NB4 (cell line): ENCODE data around the gene BLOC1S1.

Experiments
- MYC ChIP-seq: IDR thresholded peaks from 2 replicates; pipeline ENCODE4 v1.6.1; 2011; ENCODE audit warnings: low read depth, low read length
- POLR2A ChIP-seq: IDR thresholded peaks from 2 replicates; pipeline ENCODE4 v1.6.1; 2011; ENCODE audit warnings: mild to moderate bottlenecking; ENCODE audit not compliant: insufficient read length; ENCODE audit errors: extremely low read depth
- TF ChIP-seq, protein P1 (sequence below): IDR thresholded peaks from one replicate; pipeline ENCODE4 v1.5.1; 2012; ENCODE audit warnings: low read depth, low read length
- TF ChIP-seq, protein P2 (sequence below): IDR thresholded peaks from 2 replicates; pipeline ENCODE4 v1.6.1; 2011; ENCODE audit warnings: low read depth, low read length

DNA sequence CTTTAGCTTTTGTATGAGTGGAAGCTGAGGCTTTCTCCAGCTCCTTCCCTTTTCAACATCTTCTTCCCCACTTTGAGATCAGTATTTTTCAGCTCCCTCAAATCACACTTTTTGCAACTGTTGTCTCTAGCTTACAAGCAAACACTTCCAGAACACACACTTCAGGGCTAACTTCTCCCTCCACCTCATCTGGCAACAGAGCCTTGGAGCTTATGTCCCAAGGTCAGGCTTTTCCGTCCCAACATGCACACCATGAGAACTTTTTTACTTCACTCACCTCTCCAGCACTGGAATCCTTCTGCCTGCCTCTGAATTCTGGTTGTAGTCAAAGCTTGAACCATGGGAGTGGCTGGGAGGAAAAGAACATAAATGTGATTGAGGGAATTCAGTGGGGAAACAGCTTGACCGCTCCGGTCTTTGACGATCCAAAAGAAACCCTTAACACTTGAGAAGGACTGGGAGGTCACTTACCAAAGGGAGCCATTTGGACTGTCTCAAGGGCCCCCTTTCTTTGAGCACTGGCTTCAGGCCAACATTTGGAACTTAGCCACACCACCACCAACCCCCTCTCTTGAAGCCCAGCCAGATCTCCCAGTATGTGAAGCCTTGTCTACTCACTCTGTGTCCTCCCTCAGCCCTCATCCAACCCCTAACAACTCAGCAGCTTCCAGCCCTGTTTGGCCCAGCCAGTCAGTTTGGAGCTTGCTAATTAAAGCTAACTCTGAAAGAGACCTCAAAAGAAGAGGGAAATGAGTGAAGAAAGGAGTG is 3.9 kb upstream of the BLOC1S1 start:
- TF ChIP-seq, protein P1, sequence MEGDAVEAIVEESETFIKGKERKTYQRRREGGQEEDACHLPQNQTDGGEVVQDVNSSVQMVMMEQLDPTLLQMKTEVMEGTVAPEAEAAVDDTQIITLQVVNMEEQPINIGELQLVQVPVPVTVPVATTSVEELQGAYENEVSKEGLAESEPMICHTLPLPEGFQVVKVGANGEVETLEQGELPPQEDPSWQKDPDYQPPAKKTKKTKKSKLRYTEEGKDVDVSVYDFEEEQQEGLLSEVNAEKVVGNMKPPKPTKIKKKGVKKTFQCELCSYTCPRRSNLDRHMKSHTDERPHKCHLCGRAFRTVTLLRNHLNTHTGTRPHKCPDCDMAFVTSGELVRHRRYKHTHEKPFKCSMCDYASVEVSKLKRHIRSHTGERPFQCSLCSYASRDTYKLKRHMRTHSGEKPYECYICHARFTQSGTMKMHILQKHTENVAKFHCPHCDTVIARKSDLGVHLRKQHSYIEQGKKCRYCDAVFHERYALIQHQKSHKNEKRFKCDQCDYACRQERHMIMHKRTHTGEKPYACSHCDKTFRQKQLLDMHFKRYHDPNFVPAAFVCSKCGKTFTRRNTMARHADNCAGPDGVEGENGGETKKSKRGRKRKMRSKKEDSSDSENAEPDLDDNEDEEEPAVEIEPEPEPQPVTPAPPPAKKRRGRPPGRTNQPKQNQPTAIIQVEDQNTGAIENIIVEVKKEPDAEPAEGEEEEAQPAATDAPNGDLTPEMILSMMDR, result no peak
- TF ChIP-seq POLR2A (no peak), MYC (no peak)
- TF ChIP-seq, protein P2, sequence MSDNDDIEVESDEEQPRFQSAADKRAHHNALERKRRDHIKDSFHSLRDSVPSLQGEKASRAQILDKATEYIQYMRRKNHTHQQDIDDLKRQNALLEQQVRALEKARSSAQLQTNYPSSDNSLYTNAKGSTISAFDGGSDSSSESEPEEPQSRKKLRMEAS, result no peak
